Kidney (tissue), 14 donors: Measurements from ENCODE around the gene DNAJB1. TPM values are rescaled to one million over a fixed set of nuclear protein-coding genes. Genes with fewer than 3 reads are reported as not detected.

Experiments used
- DNase-seq, 5 donors: peaks; one replicate each; pipeline ENCODE4 v3.0.0-alpha.2; 2013 to 2020
- FAIRE-seq: peaks from 2 replicates; lab custom pipeline; 2012; peaks lifted over from hg19 to GRCh38; lab: Jason Lieb, UNC
- H3K27ac ChIP-seq, 2 donors: one replicate each; pipeline ENCODE4 v1.7.0; 2013; ENCODE audit warnings: low read depth in 2 of 2, low read length in 2 of 2, inconsistent platforms in 1 of 2
- H3K27me3 ChIP-seq: one replicate; pipeline ENCODE4 v1.7.1; 2013; ENCODE audit warnings: low read length, inconsistent platforms; ENCODE audit not compliant: control insufficient read depth, insufficient read depth
- H3K36me3 ChIP-seq, 3 donors: one replicate each; pipeline versions ENCODE4 v1.7.0 to v1.7.1; 2013; ENCODE audit warnings: low read length in 3 of 3, control low read depth in 1 of 3, inconsistent platforms in 1 of 3; ENCODE audit not compliant: insufficient read depth in 3 of 3, control insufficient read depth in 2 of 3
- H3K4me1 ChIP-seq, 3 donors: one replicate each; pipeline versions ENCODE4 v1.7.0 to v1.7.1; 2013; ENCODE audit warnings: low read length in 3 of 3, inconsistent platforms in 1 of 3, low read depth in 1 of 3; ENCODE audit not compliant: control insufficient read depth in 2 of 3, insufficient read depth in 2 of 3
- H3K4me3 ChIP-seq, 3 donors: one replicate each; pipeline versions ENCODE4 v1.7.0 to v1.8.1; 2013; ENCODE audit warnings: low read length in 3 of 3, control low read depth in 1 of 3, inconsistent platforms in 1 of 3
- H3K9ac ChIP-seq, 3 donors: one replicate each; pipeline versions ENCODE4 v1.7.0 to v1.7.1; 2013; ENCODE audit warnings: low read length in 3 of 3, control low read depth in 1 of 3, inconsistent platforms in 1 of 3
- H3K9me3 ChIP-seq, 3 donors: one replicate each; pipeline versions ENCODE4 v1.7.0 to v1.7.1; 2013; ENCODE audit warnings: low read length in 3 of 3, control low read depth in 1 of 3, inconsistent platforms in 1 of 3; ENCODE audit not compliant: control insufficient read depth in 2 of 3, insufficient read depth in 1 of 3
- CTCF ChIP-seq: IDR thresholded peaks from 3 replicates; pipeline ENCODE4 v1.5.1; 2012; ENCODE audit warnings: mild to moderate bottlenecking, moderate library complexity, borderline replicate concordance; ENCODE audit not compliant: insufficient read depth; ENCODE audit errors: extremely low read depth
- intact Hi-C: fragments of 100-400 bp; cut with DNase I; formaldehyde crosslinking; loops from one replicate; pipeline ENCODE4 v1.11.1; 2022
- polyA plus RNA-seq: library from polyadenylated mRNA; stranded (reverse); fragments of 350-450 nt; fragmentation: Illumina TruSeq; extraction: RNeasy Lipid Tissue Mini Kit (QIAGEN cat#74804); gene quantifications from one replicate; pipeline ENCODE4 v1.2.3, GENCODE V29; 2014; ENCODE audit warnings: low read depth, low replicate concordance; ENCODE audit not compliant: insufficient read depth
- total RNA-seq: library from RNA; stranded (reverse); fragmentation: NEBNext Ultra II Directional; extraction: Animal tissue kit (Norgen Biotek cat#: 25700); gene quantifications from one replicate; pipeline ENCODE4 v1.2.1, GENCODE V29; 2021
- donor health status: control.
- donor health status: control.
- donor health status: control.
- donor health status: control.
- donor health status: control.
- donor health status: DM: yes; HTN: yes; CAD: no.
- donor health status: Normal renal cell carcinoma (clear cell type).

The DNAJB1 gene
- total and polyA plus RNA-seq, 2 donors from 2014 or later = 77.9 to 122 TPM

- DNase-seq (no peak), FAIRE-seq (no peak)
- Histone ChIP-seq H3K36me3 (no peaks in the 10 kb centered on the region), H3K27ac (no peak overlapping the region), H3K4me3 (no peak overlapping the region), H3K9me3 (no peaks in the 10 kb centered on the region), H3K9ac (peak overlapping the region in 1 of 3 donors; percentile 46), H3K4me1 (peaks cover 0 to 21% (median 12%) of the 10 kb centered on the region in 3 donors), H3K27me3 (no peaks in the 10 kb centered on the region)
- no peak for TF ChIP-seq CTCF
- intact Hi-C loops = no loop called here
Measured at GRCh38 chr19:14559916-14560775, 41.9 kb upstream of the DNAJB1 start.

- no peak overlapping the region for H3K9ac ChIP-seq
- DNase-seq (no peak), FAIRE-seq (no peak)
- intact Hi-C loops = no loop called here
- no peak overlapping the region for H3K27ac ChIP-seq
- no peaks in the 10 kb centered on the region for H3K27me3 ChIP-seq
- no peaks in the 10 kb centered on the region for H3K9me3 ChIP-seq
- H3K4me1 ChIP-seq = peaks cover 0 to 29% (median 15%) of the 10 kb centered on the region in 3 donors
- no peak for TF ChIP-seq CTCF
- no peaks in the 10 kb centered on the region for H3K36me3 ChIP-seq
- no peak overlapping the region for H3K4me3 ChIP-seq
Measured at GRCh38 chr19:14558370-14559066, 40.3 kb upstream of the DNAJB1 start.

GRCh38 chr19:14556662-14557188, 38.5 kb upstream of the DNAJB1 start:
- Histone ChIP-seq H3K27ac (no peak overlapping the region), H3K9ac (peak overlapping the region in 1 of 3 donors; percentile 26), H3K4me1 (peaks cover 0 to 32% (median 20%) of the 10 kb centered on the region in 3 donors), H3K27me3 (no peaks in the 10 kb centered on the region), H3K4me3 (peak overlapping the region in 2 of 3 donors; percentile 21 to 32), H3K36me3 (no peaks in the 10 kb centered on the region), H3K9me3 (no peaks in the 10 kb centered on the region)
- TF ChIP-seq CTCF = peak; percentile 89
- peak; percentile 68 to 90 (median 75) for DNase-seq
- no peak for FAIRE-seq
- intact Hi-C loops = no loop called here
